ENCODE measurements around the gene ADPRM.
A peak's percentile ranks its signal among the peaks of the same experiment; 100 is the strongest.
"Not testable (repeated sequence)": the region's sequence is repeated elsewhere in the genome, so short reads cannot be mapped to it uniquely, and the experiment has no call there.

The ADPRM gene

DNA sequence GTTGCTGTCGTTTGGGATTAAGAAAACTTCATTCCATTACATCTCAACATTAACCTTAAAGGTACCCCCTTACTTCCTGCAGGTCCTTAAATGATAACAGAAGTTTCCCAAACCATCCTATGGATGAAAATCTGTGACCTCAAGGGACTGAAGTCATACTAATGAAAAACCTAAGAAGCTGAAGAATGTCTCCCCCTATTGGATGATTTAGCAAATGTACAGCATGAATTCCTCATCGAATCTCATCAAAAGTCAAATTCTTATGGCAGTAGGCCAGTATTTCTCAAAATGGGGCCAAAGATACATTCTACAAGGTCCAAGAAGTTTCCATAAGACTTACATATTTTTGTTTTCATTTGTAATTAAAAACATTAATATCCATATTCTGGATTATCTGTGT, 13.5 kb upstream of the ADPRM start:
- H3K4me2 ChIP-seq (ENCODE audit: low read length): no peak overlapping the region

DNA sequence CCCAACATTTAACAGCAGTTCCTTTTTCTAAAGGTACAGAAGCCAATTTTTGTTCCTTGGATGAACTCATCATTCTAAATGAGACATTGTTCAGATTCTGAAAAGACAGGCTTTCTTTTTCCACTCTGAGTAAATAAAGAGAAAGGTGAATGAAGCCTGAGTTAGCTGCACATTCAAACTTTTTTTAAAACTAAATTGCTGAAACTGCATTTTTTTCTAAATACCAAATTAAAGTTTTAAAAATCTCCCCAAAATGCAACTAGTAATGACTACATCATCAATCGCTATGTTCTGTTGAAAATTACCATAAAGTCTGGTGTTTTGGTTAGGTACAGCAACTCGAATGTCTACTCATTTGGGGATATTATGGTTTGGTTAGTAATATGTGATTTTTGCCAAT, 9.9 kb upstream of the ADPRM start:
- Histone ChIP-seq H3K27ac (ENCODE audit: low read depth, low read length) (no peak overlapping the region), H2BK5ac (ENCODE audit: low read length) (no peak overlapping the region), H4K5ac (ENCODE audit: low read length) (no peak overlapping the region), H3K4me2 (ENCODE audit: low read length) (no peak overlapping the region), H3K27me3 (ENCODE audit: insufficient read depth, low read length, poor library complexity) (no peaks in the 10 kb centered on the region), H3K4me1 (ENCODE audit: control insufficient read depth, low read depth, low read length) (no peaks in the 10 kb centered on the region), H3K23ac (ENCODE audit: low read length) (no peak overlapping the region), H3K56ac (ENCODE audit: low read length) (no peak overlapping the region), H3K9ac (ENCODE audit: low read length) (no peak overlapping the region), H3K36me3 (ENCODE audit: control insufficient read depth, insufficient read depth, low read length) (peaks cover 13% of the 10 kb centered on the region), H2BK15ac (replicated peaks; ENCODE audit: low read depth) (no peak overlapping the region), H3K79me1 (ENCODE audit: low read length) (peaks cover 5% of the 10 kb centered on the region), H3K4me3 (ENCODE audit: low read length) (no peak overlapping the region), H2AK5ac (ENCODE audit: low read length) (no peak overlapping the region), H3K79me2 (ENCODE audit: control insufficient read depth, insufficient read depth, low read length) (peaks cover 15% of the 10 kb centered on the region), H4K8ac (ENCODE audit: low read depth, low read length) (no peak overlapping the region), H3K18ac (ENCODE audit: low read length) (no peak overlapping the region), H3K4ac (ENCODE audit: low read depth, low read length) (no peak overlapping the region), H2BK120ac (ENCODE audit: low read depth, low read length) (no peak overlapping the region)
- no CpG with 5 or more reads among the region's 2 CpGs for WGBS (ENCODE audit: extremely low coverage, insufficient coverage, low lambda C conversion rate)
- DNase-seq: no peak

More for the DNA sequence above, 13.5 kb upstream of the ADPRM start:
- H3K79me1 ChIP-seq (ENCODE audit: low read length): no peaks in the 10 kb centered on the region
- no peak overlapping the region for H3K4me3 ChIP-seq (ENCODE audit: low read length)
- H3K27ac ChIP-seq (ENCODE audit: low read depth, low read length): no peak overlapping the region
- H3K56ac ChIP-seq (ENCODE audit: low read length): no peak overlapping the region
- H4K8ac ChIP-seq (ENCODE audit: low read depth, low read length): no peak overlapping the region
- no peak overlapping the region for H4K5ac ChIP-seq (ENCODE audit: low read length)
- no peaks in the 10 kb centered on the region for H3K27me3 ChIP-seq (ENCODE audit: insufficient read depth, low read length, poor library complexity)
- no peak overlapping the region for H3K9ac ChIP-seq (ENCODE audit: low read length)
- no peaks in the 10 kb centered on the region for H3K79me2 ChIP-seq (ENCODE audit: control insufficient read depth, insufficient read depth, low read length)
- peaks cover 12% of the 10 kb centered on the region for H3K36me3 ChIP-seq (ENCODE audit: control insufficient read depth, insufficient read depth, low read length)
- no peak overlapping the region for H3K18ac ChIP-seq (ENCODE audit: low read length)
- WGBS (ENCODE audit: extremely low coverage, insufficient coverage, low lambda C conversion rate): no CpG with 5 or more reads among the region's 2 CpGs
- DNase-seq: peak; percentile 47
- H2AK5ac ChIP-seq (ENCODE audit: low read length): no peak overlapping the region
- no peak overlapping the region for H2BK120ac ChIP-seq (ENCODE audit: low read depth, low read length)
- H3K4ac ChIP-seq (ENCODE audit: low read depth, low read length): no peak overlapping the region
- no peaks in the 10 kb centered on the region for H3K4me1 ChIP-seq (ENCODE audit: control insufficient read depth, low read depth, low read length)
- no peak overlapping the region for H3K23ac ChIP-seq (ENCODE audit: low read length)
- H2BK15ac ChIP-seq (replicated peaks; ENCODE audit: low read depth): no peak overlapping the region
- no peak overlapping the region for H2BK5ac ChIP-seq (ENCODE audit: low read length)

DNA sequence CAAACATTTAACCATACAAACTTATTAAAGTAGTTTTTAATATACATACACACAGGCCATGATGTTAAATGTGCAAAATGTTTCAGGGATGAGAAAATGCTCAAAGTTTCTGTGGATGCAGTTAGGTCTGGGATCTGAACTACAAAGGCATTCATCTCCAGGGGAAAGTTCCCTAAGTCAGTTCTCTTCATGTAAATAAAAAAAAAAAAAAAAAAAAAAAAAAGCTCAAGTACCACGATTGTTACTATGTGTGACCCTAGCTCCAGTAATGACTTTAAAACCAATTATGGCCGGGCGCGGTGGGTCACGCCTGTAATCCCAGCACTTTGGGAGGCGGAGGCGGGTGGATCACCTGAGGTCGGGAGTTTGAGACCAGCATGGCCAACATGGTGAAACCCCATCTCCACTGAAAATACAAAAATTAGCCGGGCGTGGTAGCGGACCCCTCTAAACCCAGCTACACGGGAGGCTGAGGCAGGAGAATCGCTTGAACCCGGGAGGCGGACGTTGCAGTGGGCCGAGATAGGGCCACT, 1.5 kb upstream of the ADPRM start:
- H3K4me2 ChIP-seq (ENCODE audit: low read length): peak overlapping the region; percentile 19
- not testable (repeated sequence) for H4K8ac ChIP-seq (ENCODE audit: low read depth, low read length); H2AK5ac ChIP-seq (ENCODE audit: low read length); H4K5ac ChIP-seq (ENCODE audit: low read length); H3K36me3 ChIP-seq (ENCODE audit: control insufficient read depth, insufficient read depth, low read length); H2BK15ac ChIP-seq (replicated peaks; ENCODE audit: low read depth); H2BK120ac ChIP-seq (ENCODE audit: low read depth, low read length); H2BK5ac ChIP-seq (ENCODE audit: low read length); H3K4me1 ChIP-seq (ENCODE audit: control insufficient read depth, low read depth, low read length); H3K18ac ChIP-seq (ENCODE audit: low read length); H3K4ac ChIP-seq (ENCODE audit: low read depth, low read length); H3K4me3 ChIP-seq (ENCODE audit: low read length); H3K27ac ChIP-seq (ENCODE audit: low read depth, low read length); H3K27me3 ChIP-seq (ENCODE audit: insufficient read depth, low read length, poor library complexity)
- DNase-seq: peak; percentile 2
- H3K79me1 ChIP-seq (ENCODE audit: low read length): peaks cover 12% of the 10 kb centered on the region
- H3K79me2 ChIP-seq (ENCODE audit: control insufficient read depth, insufficient read depth, low read length): peaks cover 36% of the 10 kb centered on the region
- H3K56ac ChIP-seq (ENCODE audit: low read length): peak overlapping the region; percentile 77
- H3K9ac ChIP-seq (ENCODE audit: low read length): peak overlapping the region; percentile 94
- WGBS (ENCODE audit: extremely low coverage, insufficient coverage, low lambda C conversion rate): no CpG with 5 or more reads among the region's 17 CpGs
- H3K23ac ChIP-seq (ENCODE audit: low read length): peak overlapping the region; percentile 50

DNA sequence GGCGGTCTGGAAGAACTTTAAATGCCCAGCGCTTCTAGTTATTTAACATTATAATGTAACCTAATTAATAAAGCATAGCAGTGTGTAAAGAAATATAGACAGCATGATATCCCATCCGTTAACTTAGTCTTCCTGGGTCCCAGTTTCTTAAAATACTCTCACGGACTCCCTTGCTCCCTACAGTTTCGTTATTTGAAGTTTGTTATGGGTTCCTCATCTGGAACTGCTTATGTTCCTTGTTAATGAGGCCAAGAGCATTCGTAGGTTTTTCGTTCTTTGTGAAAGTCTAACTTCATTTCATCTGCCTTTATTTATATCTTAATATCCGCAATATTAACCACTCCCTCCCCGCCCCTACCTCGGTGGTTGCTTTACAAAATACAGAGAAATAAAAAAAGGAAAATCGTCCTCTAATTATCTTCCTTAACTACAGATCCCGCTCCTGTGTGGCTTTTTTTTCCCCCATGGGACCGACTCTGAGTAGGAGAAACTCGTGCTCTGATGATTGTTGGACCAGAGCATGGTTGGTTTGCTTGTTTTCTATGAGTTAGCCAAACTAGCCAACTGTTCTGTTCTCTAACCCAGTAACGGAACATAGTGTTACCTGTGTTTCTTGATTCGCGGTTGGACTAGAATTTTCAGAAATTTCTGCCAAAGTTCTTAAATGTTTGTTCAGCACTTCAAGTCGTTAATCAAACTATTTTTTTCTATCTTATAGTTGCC, 863 bp downstream of the ADPRM start:
- no CpG with 5 or more reads among the region's 18 CpGs for WGBS (ENCODE audit: extremely low coverage, insufficient coverage, low lambda C conversion rate)
- Histone ChIP-seq H3K27me3 (ENCODE audit: insufficient read depth, low read length, poor library complexity) (no peaks in the 10 kb centered on the region), H2BK15ac (replicated peaks; ENCODE audit: low read depth) (no peak overlapping the region)

DNA sequence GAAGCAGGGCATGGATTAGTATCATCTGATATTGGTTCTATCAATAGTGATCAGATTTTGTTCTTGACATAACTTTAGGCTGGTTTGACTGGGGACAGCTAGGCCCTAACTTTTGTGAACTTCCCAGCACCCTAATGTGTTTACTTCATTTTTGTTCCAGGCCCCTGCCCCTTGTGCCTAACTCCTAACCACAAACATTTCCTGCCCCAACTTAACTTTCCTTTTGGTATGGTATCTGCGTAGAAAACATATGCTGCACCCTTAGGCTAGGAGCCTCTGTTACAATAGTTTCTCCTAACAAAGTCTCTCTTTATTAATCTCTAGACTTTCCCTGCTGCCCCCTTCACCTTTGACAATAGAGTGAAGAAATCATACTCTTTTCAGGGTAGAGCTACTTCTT, 2.5 kb downstream of the ADPRM start:
- H3K4me3 ChIP-seq (ENCODE audit: low read length): no peak overlapping the region
- peaks cover 2% of the 10 kb centered on the region for H3K36me3 ChIP-seq (ENCODE audit: control insufficient read depth, insufficient read depth, low read length)
- peaks cover 2% of the 10 kb centered on the region for H3K79me1 ChIP-seq (ENCODE audit: low read length)
- no peak overlapping the region for H3K18ac ChIP-seq (ENCODE audit: low read length)
- H3K27ac ChIP-seq (ENCODE audit: low read depth, low read length): no peak overlapping the region
- no peaks in the 10 kb centered on the region for H3K4me1 ChIP-seq (ENCODE audit: control insufficient read depth, low read depth, low read length)
- no peak overlapping the region for H2AK5ac ChIP-seq (ENCODE audit: low read length)
- H2BK15ac ChIP-seq (replicated peaks; ENCODE audit: low read depth): no peak overlapping the region
- no peaks in the 10 kb centered on the region for H3K27me3 ChIP-seq (ENCODE audit: insufficient read depth, low read length, poor library complexity)
- no peak overlapping the region for H3K4me2 ChIP-seq (ENCODE audit: low read length)
- no peak overlapping the region for H4K5ac ChIP-seq (ENCODE audit: low read length)
- no CpG with 5 or more reads among the region's 1 CpG for WGBS (ENCODE audit: extremely low coverage, insufficient coverage, low lambda C conversion rate)
- no peak overlapping the region for H3K56ac ChIP-seq (ENCODE audit: low read length)
- H3K23ac ChIP-seq (ENCODE audit: low read length): no peak overlapping the region
- H3K79me2 ChIP-seq (ENCODE audit: control insufficient read depth, insufficient read depth, low read length): peaks cover 19% of the 10 kb centered on the region
- H4K8ac ChIP-seq (ENCODE audit: low read depth, low read length): no peak overlapping the region
- H3K4ac ChIP-seq (ENCODE audit: low read depth, low read length): no peak overlapping the region
- no peak overlapping the region for H2BK5ac ChIP-seq (ENCODE audit: low read length)
- no peak overlapping the region for H2BK120ac ChIP-seq (ENCODE audit: low read depth, low read length)
- DNase-seq: no peak
- no peak overlapping the region for H3K9ac ChIP-seq (ENCODE audit: low read length)

More for the DNA sequence above, 863 bp downstream of the ADPRM start:
- peak overlapping the region; percentile 87 for H3K9ac ChIP-seq (ENCODE audit: low read length)
- H3K4me2 ChIP-seq (ENCODE audit: low read length): peak overlapping the region; percentile 81
- H3K23ac ChIP-seq (ENCODE audit: low read length): no peak overlapping the region
- no peaks in the 10 kb centered on the region for H3K4me1 ChIP-seq (ENCODE audit: control insufficient read depth, low read depth, low read length)
- H4K8ac ChIP-seq (ENCODE audit: low read depth, low read length): no peak overlapping the region
- peak overlapping the region; percentile 12 for H3K4ac ChIP-seq (ENCODE audit: low read depth, low read length)
- peak overlapping the region; percentile 47 for H4K5ac ChIP-seq (ENCODE audit: low read length)
- H3K79me2 ChIP-seq (ENCODE audit: control insufficient read depth, insufficient read depth, low read length): peaks cover 26% of the 10 kb centered on the region
- no peak overlapping the region for H2BK5ac ChIP-seq (ENCODE audit: low read length)
- H2AK5ac ChIP-seq (ENCODE audit: low read length): no peak overlapping the region
- peak overlapping the region; percentile 91 for H3K56ac ChIP-seq (ENCODE audit: low read length)
- peak overlapping the region; percentile 47 for H3K4me3 ChIP-seq (ENCODE audit: low read length)
- peak; percentile 7 for DNase-seq
- H3K79me1 ChIP-seq (ENCODE audit: low read length): peaks cover 8% of the 10 kb centered on the region
- peak overlapping the region; percentile 93 for H3K27ac ChIP-seq (ENCODE audit: low read depth, low read length)
- peaks cover 6% of the 10 kb centered on the region for H3K36me3 ChIP-seq (ENCODE audit: control insufficient read depth, insufficient read depth, low read length)
- H2BK120ac ChIP-seq (ENCODE audit: low read depth, low read length): no peak overlapping the region
- no peak overlapping the region for H3K18ac ChIP-seq (ENCODE audit: low read length)

Measured in mesendoderm (in vitro differentiated cells).